GM12878 (cell line): Measurements from ENCODE around the gene SPINK13. TPM values are rescaled to one million over a fixed set of nuclear protein-coding genes. Genes with fewer than 3 reads are reported as not detected.

Experiments
- ATAC-seq: fragments of 200-7000 bp; cut with Tn5 transposase; 3 replicates; pipeline ENCODE4 v1.9.1; 2020; ENCODE audit warnings: mild to moderate bottlenecking, moderate library complexity
- BruUV-seq: library from RNA; stranded (reverse); fragments of 400-500 nt; replicated peaks from 2 replicates; lab custom pipeline; 2021; lab: Mats Ljungman, UMichigan
- CTCF ChIA-PET: fragments of 300-600 bp; sonication (Branson Sonifier 250); formaldehyde crosslinking; extraction: SDS; loops from one replicate; lab custom pipeline; 2021; ENCODE audit warnings: inconsistent platforms; lab: Yijun Ruan, JAX
- POLR2A ChIA-PET: fragments of 350-600 bp; formaldehyde crosslinking; extraction: SDS; loops from one replicate; lab custom pipeline; 2021; ENCODE audit warnings: inconsistent platforms; lab: Charles Lee
- RAD21 ChIA-PET: fragments of 300-600 bp; sonication (Branson Sonifier 250); formaldehyde crosslinking; loops from one replicate; lab custom pipeline; 2023; ENCODE audit warnings: antibody characterized with exemption; ENCODE audit not compliant: unreplicated experiment; lab: Charles Lee
- SMC1A ChIA-PET: fragments of 300-600 bp; sonication (Branson Sonifier 250); formaldehyde crosslinking; loops from one replicate; lab custom pipeline; 2023; ENCODE audit not compliant: unreplicated experiment, uncharacterized antibody; lab: Charles Lee
- DNase-seq: peaks from one replicate; pipeline ENCODE4 v3.0.0-alpha.2; 2011; ENCODE audit warnings: low read depth, low spot score
- FAIRE-seq: peaks from 3 replicates; lab custom pipeline; 2011; peaks lifted over from hg19 to GRCh38; lab: Jason Lieb, UNC
- H2AFZ ChIP-seq: 2 replicates; pipeline ENCODE4 v1.6.0; 2011; ENCODE audit warnings: low read depth, low read length, control low read depth; ENCODE audit not compliant: control insufficient read depth
- H3K27ac ChIP-seq: 2 replicates; pipeline ENCODE4 v1.5.1; 2011; ENCODE audit warnings: control low read depth; ENCODE audit not compliant: control insufficient read depth, insufficient read depth
- H3K27me3 ChIP-seq, 2 experiments: replicated peaks in 1 of 2; 2 replicates each; pipeline versions ENCODE4 v1.6.0 to v1.6.1; 2011; ENCODE audit warnings: low read length in 1 of 2; ENCODE audit not compliant: control insufficient read depth in 2 of 2, insufficient read depth in 2 of 2
- H3K36me3 ChIP-seq, 2 experiments: 2 replicates each; pipeline ENCODE4 v1.5.1; 2011; ENCODE audit warnings: low read length in 1 of 2; ENCODE audit not compliant: control insufficient read depth in 2 of 2, insufficient read depth in 2 of 2
- H3K4me1 ChIP-seq: 2 replicates; pipeline ENCODE4 v1.6.1; 2011; ENCODE audit warnings: mild to moderate bottlenecking, low read length, moderate library complexity, mixed read lengths; ENCODE audit not compliant: control insufficient read depth, insufficient read depth
- H3K4me2 ChIP-seq: 2 replicates; pipeline ENCODE4 v1.6.0; 2011; ENCODE audit warnings: control low read depth; ENCODE audit not compliant: control insufficient read depth, insufficient read depth
- H3K4me3 ChIP-seq: fragments of 200-600 bp; sonication (generic); 2 replicates; pipeline ENCODE4 v1.5.1; 2016
- H3K79me2 ChIP-seq: 2 replicates; pipeline ENCODE4 v1.6.0; 2011; ENCODE audit warnings: low read length; ENCODE audit not compliant: control insufficient read depth, insufficient read depth
- H3K9ac ChIP-seq: 2 replicates; pipeline ENCODE4 v1.8.0; 2011; ENCODE audit warnings: low read length, control low read depth, mixed read lengths; ENCODE audit not compliant: control insufficient read depth, insufficient read depth
- H3K9me3 ChIP-seq: replicated peaks from 3 replicates; pipeline ENCODE4 v1.5.1; 2011; ENCODE audit warnings: mild to moderate bottlenecking, low read length; ENCODE audit not compliant: control insufficient read depth, insufficient read depth
- H4K20me1 ChIP-seq: 2 replicates; pipeline ENCODE4 v1.6.0; 2011; ENCODE audit not compliant: control insufficient read depth, insufficient read depth
- BACH1 ChIP-seq: fragments of 450-650 bp; IDR thresholded peaks from 2 replicates; pipeline ENCODE4 v1.6.1; 2017; ENCODE audit warnings: mild to moderate bottlenecking, borderline replicate concordance
- BHLHE40 ChIP-seq, 2 experiments: fragments of 450-650 bp in 1 of 2; IDR thresholded peaks; 2 replicates each; pipeline ENCODE4 v1.6.1; 2011 to 2017; ENCODE audit warnings: low read depth in 2 of 2, borderline replicate concordance in 1 of 2, improper control_type of control experiment in 1 of 2, low read length in 1 of 2, mild to moderate bottlenecking in 1 of 2
- CEBPB ChIP-seq, 2 experiments: fragments of 150-350 bp in 1 of 2; IDR thresholded peaks; 2 replicates each; pipeline ENCODE4 v1.6.1; 2012 to 2014; ENCODE audit warnings: low read depth in 2 of 2, low read length in 2 of 2, borderline replicate concordance in 1 of 2, inconsistent platforms in 1 of 2
- CHD1 ChIP-seq: IDR thresholded peaks from 2 replicates; pipeline ENCODE4 v1.6.1; 2012; ENCODE audit warnings: low read depth, low read length, improper control_type of control experiment
- CHD2 ChIP-seq: IDR thresholded peaks from 2 replicates; pipeline ENCODE4 v1.6.1; 2011; ENCODE audit warnings: low read depth, low read length, improper control_type of control experiment, borderline replicate concordance
- MYC ChIP-seq: IDR thresholded peaks from 2 replicates; pipeline ENCODE4 v1.6.1; 2011; ENCODE audit warnings: mild to moderate bottlenecking, low read length, moderate library complexity, inconsistent platforms; ENCODE audit not compliant: insufficient read depth, insufficient replicate concordance, insufficient read length, severe bottlenecking
- NKRF ChIP-seq: fragments of 450-650 bp; conservative IDR thresholded peaks from 2 replicates; pipeline ENCODE4 v1.6.1; 2017; ENCODE audit warnings: mild to moderate bottlenecking, moderate library complexity
- POU2F2 ChIP-seq: IDR thresholded peaks from 3 replicates; pipeline ENCODE4 v1.6.1; 2011; ENCODE audit warnings: low read depth, mild to moderate bottlenecking, low read length, borderline replicate concordance
- SIX5 ChIP-seq: IDR thresholded peaks from 2 replicates; pipeline ENCODE4 v1.6.1; 2011; ENCODE audit warnings: mild to moderate bottlenecking, low read depth, low read length, moderate library complexity; ENCODE audit not compliant: severe bottlenecking
- SMC3 ChIP-seq: IDR thresholded peaks from 2 replicates; pipeline ENCODE4 v1.6.1; 2011; ENCODE audit warnings: low read length, improper control_type of control experiment, borderline replicate concordance
- USF2 ChIP-seq: IDR thresholded peaks from 2 replicates; pipeline ENCODE4 v1.6.1; 2011; ENCODE audit warnings: low read depth, low read length, improper control_type of control experiment, borderline replicate concordance
- WGBS: methylation state at CpG from one replicate; pipeline ENCODE4 v1.1.6; 2016; ENCODE audit warnings: low lambda C conversion rate; ENCODE audit not compliant: insufficient replicate concordance, insufficient coverage; ENCODE audit errors: missing lambda C conversion rate; 5-methylcytosine and 5-hydroxymethylcytosine counted together
- in situ Hi-C: fragments of 300-500 bp; cut with MboI; formaldehyde crosslinking; loops from 9 replicates; pipeline ENCODE4 v1.14.3; 2018; ENCODE audit warnings: mixed read lengths
- intact Hi-C: fragments of 100-400 bp; cut with micrococcal nuclease; formaldehyde crosslinking; loops from one replicate; pipeline ENCODE4 v1.14.2; 2022; ENCODE audit not compliant: unreplicated experiment
- polyA plus RNA-seq, 11 experiments: library from polyadenylated mRNA; depleted of rRNA in 4 of 11; unstranded in 6 of 11; stranded (reverse) in 5 of 11; fragments of >200 nt; fragmentation: Nextera tagmentation in 4 of 11; fragmentation: Illumina TruSeq in 1 of 11; extraction: Ambion mirVana in 4 of 11; extraction: Trizol in 1 of 11; gene quantifications; 1 replicate in 1 of 11; 2 replicates in 10 of 11; pipeline versions ENCODE4 v1.2.1 to v1.2.3, GENCODE V29; 2011 to 2016; ENCODE audit warnings: inconsistent platforms in 2 of 11, missing spikeins in 2 of 11, low read depth in 1 of 11
- total RNA-seq, 4 experiments: library from RNA; depleted of rRNA in 3 of 4; stranded (reverse); fragments of >200 nt in 3 of 4; fragmentation: Illumina TruSeq in 1 of 4; extraction: Trizol in 1 of 4; gene quantifications; 2 replicates each; pipeline versions ENCODE4 v1.2.1 to v1.2.3, GENCODE V29; 2013 to 2021
- TF ChIP-seq, protein P1 (sequence below): IDR thresholded peaks from 2 replicates; pipeline ENCODE4 v1.6.1; 2011; ENCODE audit warnings: borderline replicate concordance, low read depth, mild to moderate bottlenecking, moderate library complexity, mixed read lengths, low read length; ENCODE audit not compliant: insufficient read depth; ENCODE audit errors: extremely low read length

The SPINK13 gene
- total and polyA plus RNA-seq, 10 of the 15 experiments (the other 5 are each of a cell fraction or from before 2014, with no cell fraction given): 0.15 to 0.16 TPM; not detected in 8

DNA sequence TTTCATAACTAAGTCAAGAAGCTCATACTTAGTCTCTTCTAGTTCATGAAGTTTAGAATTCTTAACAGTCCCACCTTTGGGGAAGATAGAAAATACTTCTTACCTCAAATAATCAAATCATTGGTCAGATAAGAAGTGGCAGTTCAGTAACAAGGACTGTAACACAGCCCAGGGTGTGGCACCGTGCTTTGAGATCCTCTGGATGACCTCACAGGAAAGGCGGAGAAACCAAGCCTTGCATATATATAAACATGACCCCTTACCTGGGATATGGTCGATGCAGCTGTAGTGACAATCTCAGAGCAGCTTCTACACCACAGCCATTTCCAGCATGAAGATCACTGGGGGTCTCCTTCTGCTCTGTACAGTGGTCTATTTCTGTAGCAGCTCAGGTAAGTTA is 43.6 kb downstream of the SPINK13 start, which contains the start of gene SPINK7 (continued):
- TF ChIP-seq, protein P1, sequence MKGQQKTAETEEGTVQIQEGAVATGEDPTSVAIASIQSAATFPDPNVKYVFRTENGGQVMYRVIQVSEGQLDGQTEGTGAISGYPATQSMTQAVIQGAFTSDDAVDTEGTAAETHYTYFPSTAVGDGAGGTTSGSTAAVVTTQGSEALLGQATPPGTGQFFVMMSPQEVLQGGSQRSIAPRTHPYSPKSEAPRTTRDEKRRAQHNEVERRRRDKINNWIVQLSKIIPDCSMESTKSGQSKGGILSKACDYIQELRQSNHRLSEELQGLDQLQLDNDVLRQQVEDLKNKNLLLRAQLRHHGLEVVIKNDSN: no peak
- TF ChIP-seq SMC3 (no peak), NKRF (no peak), CHD2 (no peak)

GRCh38 chr5:148314187-148314586 is 45.6 kb downstream of the SPINK13 start:
- no peak for TF ChIP-seq BHLHE40 (IDR thresholded peaks at IDR 0.05; ENCODE audit: borderline replicate concordance in 1 of 2, low read depth in 2 of 2, low read length in 1 of 2)
- no peak for TF ChIP-seq MYC
- no peak for TF ChIP-seq CEBPB (IDR thresholded peaks at IDR 0.05; ENCODE audit: borderline replicate concordance in 1 of 2, low read depth in 2 of 2, low read length in 2 of 2)
- TF ChIP-seq USF2: no peak
- no peak for TF ChIP-seq POU2F2
- TF ChIP-seq CHD1: no peak
- TF ChIP-seq SIX5: no peak
- TF ChIP-seq BACH1: no peak
- TF ChIP-seq NKRF: no peak
- in situ Hi-C loops (no loop called here), intact Hi-C loops (no loop called here)
- Histone ChIP-seq H3K36me3 (no peaks in the 10 kb centered on the region), H3K4me1 (no peaks in the 10 kb centered on the region), H3K27me3 (no peaks in the 10 kb centered on the region), H2AFZ (no peak overlapping the region), H3K9me3 (no peaks in the 10 kb centered on the region), H3K9ac (no peak overlapping the region), H4K20me1 (no peaks in the 10 kb centered on the region), H3K27ac (no peak overlapping the region), H3K4me2 (no peak overlapping the region), H3K4me3 (no peak overlapping the region), H3K79me2 (no peaks in the 10 kb centered on the region)
- CTCF ChIA-PET: interaction anchor here (1.0 to 1.2 kb wide), 3 partner anchors 22 to 417 kb away, joined by 3 to 4 read pairs (median 3); no protein-coding TSS in a partner anchor
- no TSS peak for BruUV-seq
- POLR2A ChIA-PET: no interaction called here
- SMC1A ChIA-PET: interaction anchor here (0.6 to 1.1 kb wide), 2 partner anchors 11 to 60 kb away, joined by 3 to 5 read pairs; no protein-coding TSS in a partner anchor
- RAD21 ChIA-PET: no interaction called here
- no peak for DNase-seq
- no peak for FAIRE-seq
- 43% methylated on average over 2 of the region's 2 CpGs for WGBS
- no peak for ATAC-seq
